Measurements from ENCODE around the gene FRYL.

GRCh38 chr4:48484494-48485168 lies 295.4 kb downstream of the FRYL start:
- TF ChIP-seq, protein P1, sequence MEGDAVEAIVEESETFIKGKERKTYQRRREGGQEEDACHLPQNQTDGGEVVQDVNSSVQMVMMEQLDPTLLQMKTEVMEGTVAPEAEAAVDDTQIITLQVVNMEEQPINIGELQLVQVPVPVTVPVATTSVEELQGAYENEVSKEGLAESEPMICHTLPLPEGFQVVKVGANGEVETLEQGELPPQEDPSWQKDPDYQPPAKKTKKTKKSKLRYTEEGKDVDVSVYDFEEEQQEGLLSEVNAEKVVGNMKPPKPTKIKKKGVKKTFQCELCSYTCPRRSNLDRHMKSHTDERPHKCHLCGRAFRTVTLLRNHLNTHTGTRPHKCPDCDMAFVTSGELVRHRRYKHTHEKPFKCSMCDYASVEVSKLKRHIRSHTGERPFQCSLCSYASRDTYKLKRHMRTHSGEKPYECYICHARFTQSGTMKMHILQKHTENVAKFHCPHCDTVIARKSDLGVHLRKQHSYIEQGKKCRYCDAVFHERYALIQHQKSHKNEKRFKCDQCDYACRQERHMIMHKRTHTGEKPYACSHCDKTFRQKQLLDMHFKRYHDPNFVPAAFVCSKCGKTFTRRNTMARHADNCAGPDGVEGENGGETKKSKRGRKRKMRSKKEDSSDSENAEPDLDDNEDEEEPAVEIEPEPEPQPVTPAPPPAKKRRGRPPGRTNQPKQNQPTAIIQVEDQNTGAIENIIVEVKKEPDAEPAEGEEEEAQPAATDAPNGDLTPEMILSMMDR (IDR thresholded peaks at IDR 0.05 in 2 of 3, conservative IDR thresholded peaks at IDR 0.05 in 1 of 3; ENCODE audit: borderline replicate concordance in 1 of 3, insufficient read depth in 1 of 3, low read depth in 2 of 3, low read length in 2 of 3): no peak
- TF ChIP-seq, protein P2, sequence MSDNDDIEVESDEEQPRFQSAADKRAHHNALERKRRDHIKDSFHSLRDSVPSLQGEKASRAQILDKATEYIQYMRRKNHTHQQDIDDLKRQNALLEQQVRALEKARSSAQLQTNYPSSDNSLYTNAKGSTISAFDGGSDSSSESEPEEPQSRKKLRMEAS (IDR thresholded peaks at IDR 0.05): no peak
- TF ChIP-seq JUND (IDR thresholded peaks at IDR 0.05): no peak
- TF ChIP-seq ZNF274 (IDR thresholded peaks at IDR 0.05; ENCODE audit: low read depth, low read length): no peak
- TF ChIP-seq, protein P3, sequence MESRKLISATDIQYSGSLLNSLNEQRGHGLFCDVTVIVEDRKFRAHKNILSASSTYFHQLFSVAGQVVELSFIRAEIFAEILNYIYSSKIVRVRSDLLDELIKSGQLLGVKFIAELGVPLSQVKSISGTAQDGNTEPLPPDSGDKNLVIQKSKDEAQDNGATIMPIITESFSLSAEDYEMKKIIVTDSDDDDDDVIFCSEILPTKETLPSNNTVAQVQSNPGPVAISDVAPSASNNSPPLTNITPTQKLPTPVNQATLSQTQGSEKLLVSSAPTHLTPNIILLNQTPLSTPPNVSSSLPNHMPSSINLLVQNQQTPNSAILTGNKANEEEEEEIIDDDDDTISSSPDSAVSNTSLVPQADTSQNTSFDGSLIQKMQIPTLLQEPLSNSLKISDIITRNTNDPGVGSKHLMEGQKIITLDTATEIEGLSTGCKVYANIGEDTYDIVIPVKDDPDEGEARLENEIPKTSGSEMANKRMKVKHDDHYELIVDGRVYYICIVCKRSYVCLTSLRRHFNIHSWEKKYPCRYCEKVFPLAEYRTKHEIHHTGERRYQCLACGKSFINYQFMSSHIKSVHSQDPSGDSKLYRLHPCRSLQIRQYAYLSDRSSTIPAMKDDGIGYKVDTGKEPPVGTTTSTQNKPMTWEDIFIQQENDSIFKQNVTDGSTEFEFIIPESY (IDR thresholded peaks at IDR 0.05; ENCODE audit: extremely low read depth, insufficient replicate concordance, low read length): no peak
- TF ChIP-seq POLR2A (IDR thresholded peaks at IDR 0.05; ENCODE audit: borderline replicate concordance, extremely low read depth, insufficient read depth, insufficient read length): no peak
- TF ChIP-seq, protein P4, sequence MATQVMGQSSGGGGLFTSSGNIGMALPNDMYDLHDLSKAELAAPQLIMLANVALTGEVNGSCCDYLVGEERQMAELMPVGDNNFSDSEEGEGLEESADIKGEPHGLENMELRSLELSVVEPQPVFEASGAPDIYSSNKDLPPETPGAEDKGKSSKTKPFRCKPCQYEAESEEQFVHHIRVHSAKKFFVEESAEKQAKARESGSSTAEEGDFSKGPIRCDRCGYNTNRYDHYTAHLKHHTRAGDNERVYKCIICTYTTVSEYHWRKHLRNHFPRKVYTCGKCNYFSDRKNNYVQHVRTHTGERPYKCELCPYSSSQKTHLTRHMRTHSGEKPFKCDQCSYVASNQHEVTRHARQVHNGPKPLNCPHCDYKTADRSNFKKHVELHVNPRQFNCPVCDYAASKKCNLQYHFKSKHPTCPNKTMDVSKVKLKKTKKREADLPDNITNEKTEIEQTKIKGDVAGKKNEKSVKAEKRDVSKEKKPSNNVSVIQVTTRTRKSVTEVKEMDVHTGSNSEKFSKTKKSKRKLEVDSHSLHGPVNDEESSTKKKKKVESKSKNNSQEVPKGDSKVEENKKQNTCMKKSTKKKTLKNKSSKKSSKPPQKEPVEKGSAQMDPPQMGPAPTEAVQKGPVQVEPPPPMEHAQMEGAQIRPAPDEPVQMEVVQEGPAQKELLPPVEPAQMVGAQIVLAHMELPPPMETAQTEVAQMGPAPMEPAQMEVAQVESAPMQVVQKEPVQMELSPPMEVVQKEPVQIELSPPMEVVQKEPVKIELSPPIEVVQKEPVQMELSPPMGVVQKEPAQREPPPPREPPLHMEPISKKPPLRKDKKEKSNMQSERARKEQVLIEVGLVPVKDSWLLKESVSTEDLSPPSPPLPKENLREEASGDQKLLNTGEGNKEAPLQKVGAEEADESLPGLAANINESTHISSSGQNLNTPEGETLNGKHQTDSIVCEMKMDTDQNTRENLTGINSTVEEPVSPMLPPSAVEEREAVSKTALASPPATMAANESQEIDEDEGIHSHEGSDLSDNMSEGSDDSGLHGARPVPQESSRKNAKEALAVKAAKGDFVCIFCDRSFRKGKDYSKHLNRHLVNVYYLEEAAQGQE (IDR thresholded peaks at IDR 0.05; ENCODE audit: low read depth): no peak
- TF ChIP-seq, protein P5, sequence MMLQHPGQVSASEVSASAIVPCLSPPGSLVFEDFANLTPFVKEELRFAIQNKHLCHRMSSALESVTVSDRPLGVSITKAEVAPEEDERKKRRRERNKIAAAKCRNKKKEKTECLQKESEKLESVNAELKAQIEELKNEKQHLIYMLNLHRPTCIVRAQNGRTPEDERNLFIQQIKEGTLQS (IDR thresholded peaks at IDR 0.05): no peak
- TF ChIP-seq EGR1 (IDR thresholded peaks at IDR 0.05; ENCODE audit: low read depth): no peak
- TF ChIP-seq YY1 (IDR thresholded peaks at IDR 0.05; ENCODE audit: extremely low read depth, insufficient replicate concordance, low read depth, low read length): no peak

All from HCT116 (cell line).